ENCODE results near the gene PYURF.

PYURF gene

GRCh38 chr4:88527787-88528186 is 4.2 kb upstream of the PYURF start:
- no peaks in the 10 kb centered on the region for H3K27me3 ChIP-seq (ENCODE audit: control insufficient read depth, insufficient read depth, low read length)
- no peak overlapping the region for H3K9ac ChIP-seq (ENCODE audit: low read length)
- H3K36me3 ChIP-seq (ENCODE audit: control insufficient read depth, insufficient read depth, low read length): no peaks in the 10 kb centered on the region
- no peak overlapping the region for H3K27ac ChIP-seq (ENCODE audit: low read depth, low read length)
- peaks cover 8% of the 10 kb centered on the region for H3K4me1 ChIP-seq (ENCODE audit: control insufficient read depth, insufficient read depth, low read length)
- no peak overlapping the region for H3K4me3 ChIP-seq (ENCODE audit: low read length)

GRCh38 chr4:88526221-88526815 is 2.7 kb upstream of the PYURF start:
- H3K27me3 ChIP-seq (ENCODE audit: control insufficient read depth, insufficient read depth, low read length): no peaks in the 10 kb centered on the region
- H3K9ac ChIP-seq (ENCODE audit: low read length): no peak overlapping the region
- H3K27ac ChIP-seq (ENCODE audit: low read depth, low read length): no peak overlapping the region
- peaks cover 10% of the 10 kb centered on the region for H3K4me1 ChIP-seq (ENCODE audit: control insufficient read depth, insufficient read depth, low read length)
- H3K4me3 ChIP-seq (ENCODE audit: low read length): no peak overlapping the region
- peaks cover 2% of the 10 kb centered on the region for H3K36me3 ChIP-seq (ENCODE audit: control insufficient read depth, insufficient read depth, low read length)

- Histone ChIP-seq H3K4me3 (ENCODE audit: low read length) (peak overlapping the region; percentile 84), H3K27ac (ENCODE audit: low read depth, low read length) (peak overlapping the region; percentile 92), H3K4me1 (ENCODE audit: control insufficient read depth, insufficient read depth, low read length) (peaks cover 10% of the 10 kb centered on the region), H3K27me3 (ENCODE audit: control insufficient read depth, insufficient read depth, low read length) (no peaks in the 10 kb centered on the region), H3K9ac (ENCODE audit: low read length) (peak overlapping the region; percentile 49), H3K36me3 (ENCODE audit: control insufficient read depth, insufficient read depth, low read length) (peaks cover 7% of the 10 kb centered on the region)
These were observed 595 bp upstream of the PYURF start for GRCh38 chr4:88524171-88524570.

GRCh38 chr4:88522702-88523324 is 763 bp downstream of the PYURF start:
- Histone ChIP-seq H3K4me1 (ENCODE audit: control insufficient read depth, insufficient read depth, low read length) (peaks cover 10% of the 10 kb centered on the region), H3K9ac (ENCODE audit: low read length) (peak overlapping the region; percentile 82), H3K27ac (ENCODE audit: low read depth, low read length) (peak overlapping the region; percentile 92), H3K27me3 (ENCODE audit: control insufficient read depth, insufficient read depth, low read length) (no peaks in the 10 kb centered on the region), H3K36me3 (ENCODE audit: control insufficient read depth, insufficient read depth, low read length) (peaks cover 7% of the 10 kb centered on the region), H3K4me3 (ENCODE audit: low read length) (peak overlapping the region; percentile 84)

GRCh38 chr4:88518911-88519310 is 4.7 kb downstream of the PYURF start:
- Histone ChIP-seq H3K27ac (ENCODE audit: low read depth, low read length) (peak overlapping the region; percentile 12), H3K4me3 (ENCODE audit: low read length) (no peak overlapping the region), H3K4me1 (ENCODE audit: control insufficient read depth, insufficient read depth, low read length) (peaks cover 2% of the 10 kb centered on the region), H3K27me3 (ENCODE audit: control insufficient read depth, insufficient read depth, low read length) (no peaks in the 10 kb centered on the region), H3K9ac (ENCODE audit: low read length) (no peak overlapping the region), H3K36me3 (ENCODE audit: control insufficient read depth, insufficient read depth, low read length) (peaks cover 7% of the 10 kb centered on the region)

- Histone ChIP-seq H3K4me1 (ENCODE audit: control insufficient read depth, insufficient read depth, low read length) (peaks cover 2% of the 10 kb centered on the region), H3K36me3 (ENCODE audit: control insufficient read depth, insufficient read depth, low read length) (peaks cover 7% of the 10 kb centered on the region), H3K27ac (ENCODE audit: low read depth, low read length) (no peak overlapping the region), H3K27me3 (ENCODE audit: control insufficient read depth, insufficient read depth, low read length) (no peaks in the 10 kb centered on the region), H3K4me3 (ENCODE audit: low read length) (no peak overlapping the region), H3K9ac (ENCODE audit: low read length) (no peak overlapping the region)
These were observed 5.8 kb downstream of the PYURF start for GRCh38 chr4:88517825-88518224.

GRCh38 chr4:88516746-88517145 is 6.8 kb downstream of the PYURF start:
- H3K36me3 ChIP-seq (ENCODE audit: control insufficient read depth, insufficient read depth, low read length): peaks cover 7% of the 10 kb centered on the region
- H3K27me3 ChIP-seq (ENCODE audit: control insufficient read depth, insufficient read depth, low read length): no peaks in the 10 kb centered on the region
- no peak overlapping the region for H3K9ac ChIP-seq (ENCODE audit: low read length)
- H3K4me1 ChIP-seq (ENCODE audit: control insufficient read depth, insufficient read depth, low read length): no peaks in the 10 kb centered on the region
- H3K4me3 ChIP-seq (ENCODE audit: low read length): no peak overlapping the region
- H3K27ac ChIP-seq (ENCODE audit: low read depth, low read length): no peak overlapping the region

- Histone ChIP-seq H3K36me3 (ENCODE audit: control insufficient read depth, insufficient read depth, low read length) (no peaks in the 10 kb centered on the region), H3K9ac (ENCODE audit: low read length) (no peak overlapping the region), H3K27ac (ENCODE audit: low read depth, low read length) (no peak overlapping the region), H3K27me3 (ENCODE audit: control insufficient read depth, insufficient read depth, low read length) (no peaks in the 10 kb centered on the region), H3K4me1 (ENCODE audit: control insufficient read depth, insufficient read depth, low read length) (no peaks in the 10 kb centered on the region), H3K4me3 (ENCODE audit: low read length) (no peak overlapping the region)
These were observed 8.7 kb downstream of the PYURF start for GRCh38 chr4:88514557-88515511.

- Histone ChIP-seq H3K4me1 (ENCODE audit: control insufficient read depth, insufficient read depth, low read length) (no peaks in the 10 kb centered on the region), H3K36me3 (ENCODE audit: control insufficient read depth, insufficient read depth, low read length) (no peaks in the 10 kb centered on the region), H3K27me3 (ENCODE audit: control insufficient read depth, insufficient read depth, low read length) (no peaks in the 10 kb centered on the region), H3K27ac (ENCODE audit: low read depth, low read length) (no peak overlapping the region), H3K4me3 (ENCODE audit: low read length) (no peak overlapping the region), H3K9ac (ENCODE audit: low read length) (no peak overlapping the region)
These were observed 12.3 kb downstream of the PYURF start for GRCh38 chr4:88511236-88511635.

GRCh38 chr4:88503344-88503743 is 20.2 kb downstream of the PYURF start:
- no peaks in the 10 kb centered on the region for H3K27me3 ChIP-seq (ENCODE audit: control insufficient read depth, insufficient read depth, low read length)
- no peak overlapping the region for H3K9ac ChIP-seq (ENCODE audit: low read length)
- H3K4me3 ChIP-seq (ENCODE audit: low read length): no peak overlapping the region
- no peaks in the 10 kb centered on the region for H3K36me3 ChIP-seq (ENCODE audit: control insufficient read depth, insufficient read depth, low read length)
- H3K4me1 ChIP-seq (ENCODE audit: control insufficient read depth, insufficient read depth, low read length): no peaks in the 10 kb centered on the region
- H3K27ac ChIP-seq (ENCODE audit: low read depth, low read length): no peak overlapping the region

- Histone ChIP-seq H3K4me1 (ENCODE audit: control insufficient read depth, insufficient read depth, low read length) (no peaks in the 10 kb centered on the region), H3K27ac (ENCODE audit: low read depth, low read length) (no peak overlapping the region), H3K36me3 (ENCODE audit: control insufficient read depth, insufficient read depth, low read length) (no peaks in the 10 kb centered on the region), H3K4me3 (ENCODE audit: low read length) (no peak overlapping the region), H3K27me3 (ENCODE audit: control insufficient read depth, insufficient read depth, low read length) (no peaks in the 10 kb centered on the region), H3K9ac (ENCODE audit: low read length) (no peak overlapping the region)
These were observed 25.6 kb downstream of the PYURF start for GRCh38 chr4:88497859-88498409.

GRCh38 chr4:88489100-88489761 is 34.3 kb downstream of the PYURF start:
- Histone ChIP-seq H3K27me3 (ENCODE audit: control insufficient read depth, insufficient read depth, low read length) (no peaks in the 10 kb centered on the region), H3K4me3 (ENCODE audit: low read length) (no peak overlapping the region), H3K27ac (ENCODE audit: low read depth, low read length) (no peak overlapping the region), H3K36me3 (ENCODE audit: control insufficient read depth, insufficient read depth, low read length) (no peaks in the 10 kb centered on the region), H3K9ac (ENCODE audit: low read length) (no peak overlapping the region), H3K4me1 (ENCODE audit: control insufficient read depth, insufficient read depth, low read length) (no peaks in the 10 kb centered on the region)
